NOMO-1 treated with DMSO at 0.1 percent for 48 hours (cell line): ENCODE measurements around the gene RNF144A.
A peak's percentile ranks its signal among the peaks of the same experiment; 100 is the strongest.
"Not testable (repeated sequence)": the region's sequence is repeated elsewhere in the genome, so short reads cannot be mapped to it uniquely, and the experiment has no call there.

Experiments
- DNase-seq: peaks from one replicate; lab custom pipeline; 2025; ENCODE audit not compliant: unreplicated experiment; lab: John Stamatoyannopoulos, UW

Gene RNF144A

DNA sequence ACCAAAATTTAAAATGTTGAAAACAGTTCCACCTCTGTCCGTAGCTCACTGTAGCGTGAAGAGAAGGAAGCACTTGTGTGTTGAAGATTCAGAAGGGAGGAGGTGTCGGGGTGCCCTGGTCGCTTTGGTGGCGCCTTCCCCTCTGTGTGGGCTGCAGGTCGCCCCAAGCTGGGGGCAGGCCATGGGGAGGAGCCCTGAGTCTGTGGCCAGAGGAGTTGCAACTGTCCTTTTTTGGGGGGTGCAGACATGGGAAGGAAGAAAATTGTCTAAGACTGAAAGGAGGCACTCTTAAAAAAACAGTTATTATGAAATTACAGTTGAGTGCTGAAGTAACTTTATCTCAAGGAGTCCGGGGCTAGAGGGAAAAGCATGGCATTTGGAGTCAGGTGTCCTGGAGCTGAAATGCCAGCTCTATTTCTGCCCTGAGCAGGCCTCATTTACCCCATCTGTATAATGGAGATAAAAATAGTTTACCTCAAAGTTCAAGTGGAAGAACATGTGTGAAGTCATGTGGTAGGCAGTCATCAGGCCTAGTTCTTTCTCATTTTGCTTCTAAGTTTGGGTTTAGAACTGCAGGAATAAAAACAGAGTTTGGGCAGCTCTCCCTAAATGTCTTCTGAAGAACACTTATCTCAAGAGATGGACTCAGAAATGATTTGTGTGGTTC, 82.1 kb downstream of the RNF144A start:
- DNase-seq: peak; percentile 35

GRCh38 chr2:7001395-7001794, 84.2 kb downstream of the RNF144A start:
- not testable (repeated sequence) for DNase-seq

- no peak for DNase-seq
These were observed 86.7 kb downstream of the RNF144A start for GRCh38 chr2:7003895-7004294.

GRCh38 chr2:7004636-7005035, 87.4 kb downstream of the RNF144A start:
- peak; percentile 93 for DNase-seq

DNA sequence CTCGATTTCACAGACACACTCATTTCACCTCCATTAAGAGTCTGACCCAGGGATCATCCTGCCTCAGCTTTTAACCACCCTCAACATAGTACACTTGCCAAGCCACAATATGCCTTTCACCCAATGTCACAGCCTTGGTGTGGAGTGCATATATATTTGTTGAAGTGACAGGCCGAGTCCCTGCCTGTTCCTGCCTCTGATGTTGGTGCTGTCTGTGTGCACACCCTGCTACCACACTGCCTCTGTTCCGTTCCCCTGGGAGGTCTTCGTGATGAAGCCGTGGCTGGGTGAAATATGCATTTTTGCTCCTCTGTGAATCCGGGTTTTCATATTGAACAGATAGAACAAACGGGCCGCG, 90.3 kb downstream of the RNF144A start:
- DNase-seq: no peak

- DNase-seq: peak; percentile 15
These were observed 90.9 kb downstream of the RNF144A start for GRCh38 chr2:7007846-7008741.

DNA sequence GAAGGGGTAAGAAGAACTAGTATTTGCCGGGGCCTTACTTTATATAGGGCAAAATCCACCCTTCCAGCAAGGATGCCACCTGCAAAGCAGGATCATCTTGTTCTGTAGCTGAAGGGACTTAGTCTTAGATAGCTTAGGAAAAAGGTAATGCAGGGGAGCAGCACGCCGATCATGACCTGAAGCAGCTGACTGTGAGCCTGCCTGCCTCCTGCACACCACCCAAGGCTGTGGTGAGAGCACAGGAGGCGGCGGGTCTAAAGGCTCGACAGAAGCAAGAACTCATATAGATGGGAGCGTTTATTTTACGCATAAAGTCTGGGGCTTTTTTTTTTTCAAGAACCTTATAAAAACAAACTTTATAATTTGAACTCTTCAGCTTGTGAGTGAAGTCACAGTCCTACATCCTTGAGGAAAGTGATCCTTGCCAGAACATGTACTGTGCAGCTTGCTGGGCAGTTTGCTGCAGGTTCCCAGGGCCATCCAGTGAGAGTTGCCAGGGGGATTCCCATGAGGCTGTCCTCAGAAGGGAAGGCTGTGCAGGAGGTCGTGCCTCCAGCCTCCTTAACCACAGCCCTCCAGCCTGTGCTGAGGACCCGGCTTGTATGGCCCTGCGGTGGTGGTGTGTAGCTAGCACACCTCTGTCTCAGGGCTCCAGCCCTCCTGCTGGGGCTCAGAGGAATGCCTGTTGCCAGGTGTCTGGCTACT, 92.1 kb downstream of the RNF144A start:
- DNase-seq: no peak

- no peak for DNase-seq
These were observed 93.3 kb downstream of the RNF144A start for GRCh38 chr2:7010391-7011054.

DNA sequence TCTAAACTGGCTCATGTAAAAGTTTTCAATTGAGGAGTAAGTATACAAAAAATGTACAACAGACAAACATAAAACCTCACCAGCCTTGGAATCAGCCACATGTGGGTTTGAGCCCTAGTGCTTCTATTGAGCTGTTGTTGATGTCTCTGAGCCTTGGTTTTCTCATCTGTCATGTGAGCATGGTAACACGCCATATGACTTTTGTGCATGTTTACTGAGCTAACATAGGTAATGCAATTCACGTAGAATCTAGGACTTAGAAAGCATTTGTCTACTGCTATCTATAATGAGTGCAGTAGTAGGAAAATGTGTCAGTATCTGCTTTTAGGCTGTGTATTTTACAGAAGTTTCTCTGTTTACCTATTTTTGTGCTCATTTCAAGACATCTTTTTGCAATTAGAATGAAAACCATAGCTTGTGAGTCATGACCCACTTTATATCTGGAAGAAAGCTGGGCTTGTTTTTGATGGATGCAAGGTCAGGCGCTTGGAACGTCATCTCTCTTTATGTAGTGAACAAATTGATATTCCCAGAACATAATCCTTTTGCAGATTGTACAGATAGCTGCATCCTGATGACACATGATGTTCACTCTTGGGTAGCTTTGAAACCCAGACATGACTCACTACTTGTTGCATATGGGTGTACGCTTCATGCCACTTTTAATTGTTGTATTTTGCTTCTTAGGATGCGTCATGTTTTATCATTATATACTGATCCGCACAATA, 94.3 kb downstream of the RNF144A start:
- no peak for DNase-seq

GRCh38 chr2:7012141-7012764, 95.0 kb downstream of the RNF144A start:
- no peak for DNase-seq

- no peak for DNase-seq
These were observed 96.4 kb downstream of the RNF144A start for GRCh38 chr2:7013471-7014160.

GRCh38 chr2:7014174-7014640, 97.0 kb downstream of the RNF144A start:
- peak; percentile 65 for DNase-seq

GRCh38 chr2:7015007-7015950, 98.1 kb downstream of the RNF144A start:
- DNase-seq: peak; percentile 47

GRCh38 chr2:7016148-7016547, 98.9 kb downstream of the RNF144A start:
- DNase-seq: no peak

GRCh38 chr2:7016601-7017211, 99.5 kb downstream of the RNF144A start:
- DNase-seq: no peak

DNA sequence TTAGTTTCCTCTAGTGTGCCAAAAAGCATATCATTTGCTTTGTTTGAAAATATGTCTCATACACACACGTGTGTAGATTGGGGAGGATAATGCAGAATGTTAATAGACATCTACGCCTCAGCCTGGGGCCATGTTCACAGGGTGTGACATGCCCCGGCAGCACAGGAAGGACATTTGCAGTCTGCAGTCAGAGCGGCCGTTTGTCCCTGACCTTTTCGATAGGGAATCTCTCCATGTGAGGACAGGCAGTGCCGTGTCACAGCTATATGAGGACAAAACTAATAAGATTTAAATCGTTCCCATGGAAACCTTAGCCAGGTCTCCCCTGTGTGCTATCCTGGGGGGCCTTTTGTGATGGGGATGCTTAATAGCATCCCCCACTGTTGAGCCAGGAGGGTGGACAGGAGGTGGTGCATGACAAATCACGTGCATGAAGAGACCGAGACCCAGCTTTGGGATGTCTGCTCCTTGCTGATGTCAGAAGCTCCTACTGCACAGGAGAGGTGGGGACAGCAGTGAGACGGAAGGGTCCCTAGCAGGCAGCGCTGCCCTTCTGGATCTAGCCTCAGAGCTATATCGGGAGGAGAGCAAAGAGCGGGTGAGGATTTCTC, 100.6 kb downstream of the RNF144A start:
- no peak for DNase-seq

DNA sequence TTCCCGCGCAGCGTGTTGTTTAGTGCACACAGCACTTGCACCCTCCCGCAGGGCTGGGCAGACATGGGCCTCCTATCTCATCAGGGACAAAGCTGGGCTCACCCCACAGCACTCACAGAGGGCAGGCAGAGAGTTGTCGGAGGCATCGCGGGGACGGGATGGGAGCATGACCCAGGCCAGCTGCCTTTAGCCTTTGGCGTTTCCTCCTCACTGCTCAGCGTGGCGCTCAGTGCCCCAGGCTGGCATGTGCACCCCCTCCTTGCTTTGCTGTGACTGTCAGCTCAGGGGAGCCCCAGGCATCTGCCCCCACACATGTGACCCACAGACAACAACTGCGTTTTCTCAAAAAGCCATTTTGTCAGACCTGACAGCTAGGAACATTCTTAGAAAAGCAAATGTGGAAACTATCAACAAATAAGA, 101.1 kb downstream of the RNF144A start:
- DNase-seq: no peak
